ENCODE data around the gene PSORS1C1. TPM values are rescaled to one million over a fixed set of nuclear protein-coding genes. Genes with fewer than 3 reads are reported as not detected.

The PSORS1C1 gene
- total and polyA plus RNA-seq, 2 of the 4 experiments (the other 2 are of a cell fraction), result 0.36 to 1.1 TPM

- Histone ChIP-seq H3K79me1 (ENCODE audit: low read depth in 1 of 2, low read length in 2 of 2) (peaks cover 14 to 52% of the 10 kb centered on the region in 2 experiments), H4K20me1 (ENCODE audit: insufficient read depth, low read length) (no peaks in the 10 kb centered on the region; the same call in 1 of the 2 replicates), H3K23ac (ENCODE audit: low read depth, low read length) (peak within 1 kb of the TSS; percentile 88), H3K14ac (replicated peaks; ENCODE audit: low read depth, low read length) (peak within 1 kb of the TSS; percentile 79), H3K4me2 (ENCODE audit: low read depth, low read length) (peak within 1 kb of the TSS; percentile 77), H2AK9ac (replicated peaks; ENCODE audit: low read depth, low read length, poor library complexity) (peak within 1 kb of the TSS; percentile 73), H3K4ac (ENCODE audit: low read depth, low read length) (peak within 1 kb of the TSS; percentile 76), H3K56ac (ENCODE audit: extremely low read depth, insufficient read depth, low read length) (peak within 1 kb of the TSS; percentile 70), H3K27ac (ENCODE audit: insufficient read depth, low read length) (peak within 1 kb of the TSS; percentile 86), H4K91ac (ENCODE audit: insufficient read depth, low read depth, low read length) (peak within 1 kb of the TSS; percentile 44; the same call in 1 of the 2 replicates), H3K4me1 (ENCODE audit: control insufficient read depth, insufficient read depth, low read length) (peaks cover 10% of the 10 kb centered on the region), H2BK20ac (ENCODE audit: low read depth, low read length) (no peak within 1 kb of the TSS), H3K27me3 (ENCODE audit: control insufficient read depth, insufficient read depth, low read length) (no peaks in the 10 kb centered on the region), H3K18ac (ENCODE audit: low read depth, low read length) (peak within 1 kb of the TSS; percentile 13), H2AK5ac (ENCODE audit: low read depth, low read length) (peak within 1 kb of the TSS; percentile 86), H3K9me1 (ENCODE audit: insufficient read depth, low read length) (peaks cover 19% of the 10 kb centered on the region), H4K8ac (ENCODE audit: low read depth in 2 of 2, low read length in 2 of 2) (peak within 1 kb of the TSS; percentile 87 to 88), H3K4me3 (ENCODE audit: insufficient read depth, low read depth, low read length) (peak within 1 kb of the TSS; percentile 69), H2BK15ac (ENCODE audit: low read depth, low read length) (no peak within 1 kb of the TSS; the same call in 2 of the 3 replicates), H4K5ac (ENCODE audit: low read depth, low read length) (peak within 1 kb of the TSS; percentile 40), H3K9ac (ENCODE audit: low read depth, low read length) (peak within 1 kb of the TSS; percentile 68), H2BK120ac (ENCODE audit: low read depth, low read length) (no peak within 1 kb of the TSS), H3K36me3 (ENCODE audit: control insufficient read depth, insufficient read depth, low read length) (peaks cover 7% of the 10 kb centered on the region; the same call in 1 of the 2 replicates), H2AFZ (replicated peaks; ENCODE audit: low read length, poor library complexity) (peak within 1 kb of the TSS; percentile 97), H3K9me3 (ENCODE audit: control insufficient read depth, insufficient read depth, low read length) (no peaks in the 10 kb centered on the region), H2BK5ac (ENCODE audit: low read depth, low read length, poor library complexity, severe bottlenecking) (peak within 1 kb of the TSS; percentile 43)
- TF ChIP-seq USF2 (IDR thresholded peaks at IDR 0.05; ENCODE audit: low read depth, low read length) (no peak), RFX5 (IDR thresholded peaks at IDR 0.05; ENCODE audit: low read depth, low read length) (no peak), RAD21 (IDR thresholded peaks at IDR 0.05; ENCODE audit: low read length) (no peak), MAFK (IDR thresholded peaks at IDR 0.05; ENCODE audit: low read depth, low read length) (no peak), FOS (IDR thresholded peaks at IDR 0.05; ENCODE audit: low read depth, low read length) (no peak), POLR2A (IDR thresholded peaks at IDR 0.05; ENCODE audit: low read depth, low read length) (no peak), NFE2L2 (IDR thresholded peaks at IDR 0.05; ENCODE audit: low read depth, low read length) (no peak), BHLHE40 (IDR thresholded peaks at IDR 0.05; ENCODE audit: low read depth, low read length) (no peak), SMC3 (IDR thresholded peaks at IDR 0.05; ENCODE audit: low read depth, low read length) (no peak), CHD1 (IDR thresholded peaks at IDR 0.05; ENCODE audit: low read depth, low read length) (no peak), MXI1 (IDR thresholded peaks at IDR 0.05; ENCODE audit: borderline replicate concordance, low read depth, low read length) (no peak)
- TF ChIP-seq, protein P1, sequence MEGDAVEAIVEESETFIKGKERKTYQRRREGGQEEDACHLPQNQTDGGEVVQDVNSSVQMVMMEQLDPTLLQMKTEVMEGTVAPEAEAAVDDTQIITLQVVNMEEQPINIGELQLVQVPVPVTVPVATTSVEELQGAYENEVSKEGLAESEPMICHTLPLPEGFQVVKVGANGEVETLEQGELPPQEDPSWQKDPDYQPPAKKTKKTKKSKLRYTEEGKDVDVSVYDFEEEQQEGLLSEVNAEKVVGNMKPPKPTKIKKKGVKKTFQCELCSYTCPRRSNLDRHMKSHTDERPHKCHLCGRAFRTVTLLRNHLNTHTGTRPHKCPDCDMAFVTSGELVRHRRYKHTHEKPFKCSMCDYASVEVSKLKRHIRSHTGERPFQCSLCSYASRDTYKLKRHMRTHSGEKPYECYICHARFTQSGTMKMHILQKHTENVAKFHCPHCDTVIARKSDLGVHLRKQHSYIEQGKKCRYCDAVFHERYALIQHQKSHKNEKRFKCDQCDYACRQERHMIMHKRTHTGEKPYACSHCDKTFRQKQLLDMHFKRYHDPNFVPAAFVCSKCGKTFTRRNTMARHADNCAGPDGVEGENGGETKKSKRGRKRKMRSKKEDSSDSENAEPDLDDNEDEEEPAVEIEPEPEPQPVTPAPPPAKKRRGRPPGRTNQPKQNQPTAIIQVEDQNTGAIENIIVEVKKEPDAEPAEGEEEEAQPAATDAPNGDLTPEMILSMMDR (conservative IDR thresholded peaks at IDR 0.05; ENCODE audit: low read depth, low read length), result no peak
- TF ChIP-seq, protein P2, sequence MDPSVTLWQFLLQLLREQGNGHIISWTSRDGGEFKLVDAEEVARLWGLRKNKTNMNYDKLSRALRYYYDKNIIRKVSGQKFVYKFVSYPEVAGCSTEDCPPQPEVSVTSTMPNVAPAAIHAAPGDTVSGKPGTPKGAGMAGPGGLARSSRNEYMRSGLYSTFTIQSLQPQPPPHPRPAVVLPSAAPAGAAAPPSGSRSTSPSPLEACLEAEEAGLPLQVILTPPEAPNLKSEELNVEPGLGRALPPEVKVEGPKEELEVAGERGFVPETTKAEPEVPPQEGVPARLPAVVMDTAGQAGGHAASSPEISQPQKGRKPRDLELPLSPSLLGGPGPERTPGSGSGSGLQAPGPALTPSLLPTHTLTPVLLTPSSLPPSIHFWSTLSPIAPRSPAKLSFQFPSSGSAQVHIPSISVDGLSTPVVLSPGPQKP (IDR thresholded peaks at IDR 0.05; ENCODE audit: borderline replicate concordance, low read depth, low read length), result no peak
- in situ Hi-C loops (cut with MboI; ENCODE audit: low sequenced_read_pairs) (no loop called here), intact Hi-C loops (cut with micrococcal nuclease) (no loop called here), dilution Hi-C loops (cut with HindIII; ENCODE audit: low sequenced_read_pairs, unreplicated experiment) (no loop called here)
- ATAC-seq (ENCODE audit: low read depth) (peak; percentile 31), DNase-seq (no peak)
- ChIA-PET CTCF (no interaction called here), POLR2A (ENCODE audit: unreplicated experiment) (no interaction called here)
- no TSS peak for BruUV-seq (replicated peaks)
- 0% methylated on average over 3 of the region's 14 CpGs; no CpG with 5 or more reads in 1 of the 2 experiments for WGBS, 2 experiments (ENCODE audit: extremely low coverage in 2 of 2, insufficient read length in 1 of 2)
Observed at GRCh38 chr6:31157513-31158139, 43.0 kb downstream of the PSORS1C1 start, which contains the start of gene CCHCR1. CCHCR1 (minus strand) TSS chr6:31157802; CDS start chr6:31157600, 202 bp downstream.
